Esophagus (tissue), 2 donors: Measurements from ENCODE around the gene RAD51B. TPM values are rescaled to one million over a fixed set of nuclear protein-coding genes. Genes with fewer than 3 reads are reported as not detected.

ENCODE experiments used
- H3K27ac ChIP-seq, 2 donors: one replicate each; pipeline ENCODE4 v1.5.1; 2013; ENCODE audit warnings: low read depth in 2 of 2, mild to moderate bottlenecking in 2 of 2, inconsistent platforms in 1 of 2, low read length in 1 of 2, moderate library complexity in 1 of 2
- H3K27me3 ChIP-seq, 2 donors: one replicate each; pipeline ENCODE4 v1.6.1; 2013; ENCODE audit warnings: low read length in 2 of 2, control low read depth in 1 of 2, mild to moderate bottlenecking in 1 of 2; ENCODE audit not compliant: insufficient read depth in 2 of 2, control insufficient read depth in 1 of 2
- H3K36me3 ChIP-seq, 2 donors: one replicate each; pipeline ENCODE4 v1.6.1; 2013; ENCODE audit warnings: low read length in 1 of 2; ENCODE audit not compliant: control insufficient read depth in 2 of 2, insufficient read depth in 2 of 2
- H3K4me1 ChIP-seq, 2 donors: one replicate each; pipeline ENCODE4 v1.6.1; 2013; ENCODE audit warnings: low read length in 1 of 2; ENCODE audit not compliant: control insufficient read depth in 2 of 2, insufficient read depth in 2 of 2
- H3K4me3 ChIP-seq, 2 donors: one replicate each; pipeline ENCODE4 v1.5.1; 2013; ENCODE audit warnings: low read length in 2 of 2, mild to moderate bottlenecking in 2 of 2, low read depth in 1 of 2, moderate library complexity in 1 of 2
- H3K9me3 ChIP-seq, 2 donors: one replicate each; pipeline ENCODE4 v1.6.1; 2013; ENCODE audit warnings: mild to moderate bottlenecking in 2 of 2, low read depth in 1 of 2, low read length in 1 of 2, moderate library complexity in 1 of 2; ENCODE audit not compliant: control insufficient read depth in 2 of 2, insufficient read depth in 1 of 2
- WGBS, 2 donors: extraction: QIAGEN DNeasy Blood & Tissue Kit; methylation state at CpG; one replicate each; pipeline ENCODE4 v1.1.7; 2013; 5-methylcytosine and 5-hydroxymethylcytosine counted together
- polyA plus RNA-seq, 2 donors: library from polyadenylated mRNA; stranded (reverse); fragments of 200-250 nt; gene quantifications; one replicate each; pipeline ENCODE4 v1.2.3, GENCODE V29; 2013
- donor health status: healthy with polysubstance abuse.
- donor health status: Bipolar disorder and iron deficiency.

RAD51B gene
- polyA plus RNA-seq, 2 donors, result 3.2 to 4.0 TPM

DNA sequence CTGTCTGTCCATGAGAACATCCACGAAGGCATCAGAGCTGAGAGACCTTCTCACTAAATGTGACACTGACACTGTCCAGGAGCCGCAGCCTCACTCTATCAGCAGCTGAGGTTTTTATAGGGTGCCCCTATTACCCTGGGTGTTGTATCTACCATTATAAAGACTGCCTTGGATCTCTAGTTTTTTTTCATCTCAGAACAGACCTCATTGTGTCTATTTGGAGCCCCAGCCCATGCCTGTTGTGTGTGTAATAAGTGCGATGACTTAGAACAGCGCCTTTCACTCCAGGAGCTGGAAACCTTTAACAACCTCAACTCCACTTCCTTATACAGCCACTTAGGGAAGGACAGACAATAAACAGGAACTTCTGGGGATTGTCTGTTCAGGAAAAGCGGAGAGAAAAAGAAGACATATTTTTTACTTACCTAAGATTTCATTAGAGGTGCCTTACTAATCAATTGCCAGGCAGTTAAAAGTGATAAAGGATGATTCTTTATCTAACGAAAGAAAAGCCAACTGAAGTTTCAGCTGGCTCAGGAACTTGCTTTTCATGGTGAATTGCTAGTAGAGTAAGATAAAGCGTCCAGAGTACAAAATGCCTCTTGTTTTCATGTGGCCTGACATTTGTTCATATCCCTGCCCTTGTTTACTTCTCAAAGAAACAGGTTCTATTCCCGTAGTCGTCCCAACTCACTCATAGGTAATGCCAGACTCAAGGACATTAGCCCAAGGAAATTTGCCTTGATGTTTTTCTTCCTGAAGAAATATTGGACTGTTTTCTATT lies 420.6 kb downstream of the RAD51B start:
- 66 to 80% methylated on average over 9 of the region's 9 CpGs for WGBS, 2 donors
- H3K4me1 ChIP-seq, result peaks cover 3 to 7% of the 10 kb centered on the region in 2 donors
- H3K27me3 ChIP-seq, result no peaks in the 10 kb centered on the region
- no peaks in the 10 kb centered on the region for H3K36me3 ChIP-seq
- no peak overlapping the region for H3K4me3 ChIP-seq
- H3K9me3 ChIP-seq, result no peaks in the 10 kb centered on the region
- H3K27ac ChIP-seq, result peak overlapping the region in 1 of 2 donors; percentile 57

DNA sequence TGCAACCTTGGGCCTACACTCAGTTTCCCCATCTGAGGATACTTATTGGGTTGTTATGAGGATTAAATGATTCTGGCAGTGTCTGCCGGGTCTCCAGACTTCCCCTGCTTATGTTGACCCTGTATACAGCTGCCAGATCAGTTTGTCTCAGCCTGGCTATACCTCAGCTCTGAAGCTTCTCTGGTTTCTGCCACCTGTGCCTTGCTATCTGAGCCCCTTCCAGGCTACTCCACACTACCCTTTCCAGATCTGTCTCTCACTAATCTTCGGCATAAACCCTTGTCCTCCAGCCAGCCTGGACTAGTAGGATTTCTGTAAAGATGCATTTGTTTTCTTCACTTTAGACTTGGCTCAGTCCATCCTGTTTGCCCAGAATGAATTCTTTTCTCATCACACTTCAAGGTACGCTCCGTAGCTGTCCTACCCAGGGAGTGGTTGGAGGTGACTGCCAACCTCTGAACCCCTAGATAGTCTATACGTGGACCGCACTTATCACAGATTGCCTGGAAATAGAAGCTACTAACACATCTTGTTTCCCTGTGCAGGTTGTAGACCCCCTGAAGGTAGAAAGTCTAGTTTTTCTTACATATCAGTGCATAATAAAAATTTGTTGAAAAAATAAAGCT lies 422.4 kb downstream of the RAD51B start:
- Histone ChIP-seq H3K4me1 (peaks cover 3 to 7% of the 10 kb centered on the region in 2 donors), H3K4me3 (no peak overlapping the region), H3K27me3 (no peaks in the 10 kb centered on the region), H3K27ac (peak overlapping the region; percentile 5 to 43), H3K36me3 (no peaks in the 10 kb centered on the region), H3K9me3 (no peaks in the 10 kb centered on the region)
- WGBS, 2 donors, result 54 to 58% methylated on average over 6 of the region's 6 CpGs

DNA sequence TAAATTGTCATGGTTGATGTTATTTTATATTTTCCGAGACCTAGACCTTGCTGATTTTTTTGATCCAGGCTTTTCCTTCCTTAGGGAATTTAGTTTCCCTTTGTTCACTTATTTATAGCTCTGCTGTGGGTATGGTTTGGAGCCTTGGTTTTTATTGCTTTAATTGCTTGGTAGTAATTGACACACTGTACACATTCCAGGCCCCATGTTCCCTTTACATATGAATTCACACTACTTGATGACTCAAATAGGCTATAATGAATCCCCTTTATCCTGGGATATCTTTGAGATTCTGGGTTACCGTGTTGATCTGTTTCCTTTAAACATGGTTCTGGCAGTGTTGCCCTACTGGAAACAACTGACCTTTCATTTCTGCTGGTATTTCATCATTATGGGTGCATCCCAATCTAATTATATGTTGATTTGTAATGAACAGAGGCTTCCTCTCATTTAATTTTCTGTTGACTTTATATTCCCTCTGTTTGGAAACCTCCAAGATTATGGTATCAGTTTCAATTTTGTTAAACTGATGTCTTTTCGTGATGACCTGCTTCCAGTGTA lies 424.0 kb downstream of the RAD51B start:
- Histone ChIP-seq H3K4me3 (no peak overlapping the region), H3K27me3 (no peaks in the 10 kb centered on the region), H3K9me3 (no peaks in the 10 kb centered on the region), H3K4me1 (peaks cover 3 to 7% of the 10 kb centered on the region in 2 donors), H3K27ac (no peak overlapping the region), H3K36me3 (no peaks in the 10 kb centered on the region)
- 58 to 63% methylated on average over 3 of the region's 3 CpGs for WGBS, 2 donors

DNA sequence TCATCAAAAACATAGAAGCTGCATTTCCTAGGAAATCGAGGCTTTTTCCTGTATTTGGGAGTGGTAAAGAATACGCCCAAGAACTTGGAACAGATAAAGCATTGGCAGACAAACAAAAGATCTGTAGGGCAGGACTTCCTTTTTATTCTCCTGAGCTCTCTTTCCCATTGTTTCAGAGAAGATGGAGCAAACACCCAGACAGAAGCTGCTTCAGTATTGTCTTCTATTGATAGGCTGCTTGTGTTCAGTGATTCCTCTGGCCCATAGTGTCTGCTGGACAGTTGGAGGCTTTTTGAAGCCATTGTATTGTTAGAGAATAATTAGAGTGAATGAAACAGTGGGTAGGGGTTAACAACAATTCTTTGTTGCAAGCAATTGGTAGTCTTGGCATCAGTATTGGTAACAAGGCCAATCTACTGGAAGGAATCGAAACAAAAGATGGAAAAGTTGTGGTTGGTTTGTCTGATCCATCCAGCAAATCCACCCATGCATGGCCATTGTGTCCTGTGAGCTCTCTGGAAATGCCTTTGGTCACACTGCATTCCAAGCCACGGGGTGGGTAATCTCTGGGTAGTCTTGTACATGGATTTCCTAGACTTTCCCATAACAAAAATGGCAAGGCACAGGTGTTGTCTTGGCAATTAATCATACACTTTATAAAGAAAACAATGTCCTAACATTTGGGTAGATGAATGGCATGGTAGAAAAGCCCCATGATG lies 424.8 kb downstream of the RAD51B start:
- Histone ChIP-seq H3K4me1 (peaks cover 5 to 11% of the 10 kb centered on the region in 2 donors), H3K27ac (peak overlapping the region; percentile 41 to 81), H3K27me3 (no peaks in the 10 kb centered on the region), H3K9me3 (no peaks in the 10 kb centered on the region), H3K4me3 (no peak overlapping the region), H3K36me3 (no peaks in the 10 kb centered on the region)
- 31 to 39% methylated on average over 4 of the region's 4 CpGs for WGBS, 2 donors

DNA sequence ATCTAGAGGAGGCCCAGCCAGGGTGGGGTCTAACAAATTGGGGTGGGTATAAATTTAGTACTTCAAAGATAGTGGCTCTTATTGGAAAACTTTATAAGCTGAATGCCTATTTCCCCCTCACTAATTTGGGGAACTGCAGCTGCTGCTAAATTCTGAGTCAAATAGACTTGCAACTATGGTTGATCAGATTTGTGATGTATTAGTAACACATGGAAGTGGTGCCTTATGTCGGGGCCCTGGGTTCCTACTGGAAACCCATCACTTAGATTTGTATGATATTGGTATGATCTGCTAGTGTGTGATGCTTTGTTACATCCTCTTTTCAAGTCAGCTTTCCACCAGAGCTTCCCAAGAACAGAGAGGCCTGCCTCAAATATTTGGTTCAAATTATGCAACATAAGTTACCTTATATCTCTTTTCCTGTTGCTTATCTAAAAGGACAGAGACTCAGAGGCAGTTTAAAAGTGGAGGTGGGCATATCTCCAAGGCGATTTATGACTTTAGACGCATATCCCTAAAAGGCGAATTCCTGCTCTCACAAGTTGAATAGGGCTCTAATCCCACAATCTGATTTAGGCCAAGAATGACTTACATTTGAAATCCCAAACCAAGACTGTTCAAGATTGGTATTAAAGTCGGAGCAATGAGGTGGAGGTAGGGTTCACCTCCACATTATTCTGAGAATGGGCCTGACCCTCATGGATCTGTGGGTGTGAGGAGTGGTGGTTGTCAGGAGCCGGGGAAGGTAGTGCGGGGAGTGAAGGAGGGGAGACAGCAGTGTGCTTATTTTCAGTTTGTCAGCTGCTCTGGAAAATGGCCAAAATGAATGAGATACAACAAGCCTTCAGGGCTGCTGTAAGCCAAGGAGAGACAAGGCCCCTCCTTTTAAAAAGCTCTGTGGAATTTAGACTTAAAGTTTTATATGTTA lies 425.8 kb downstream of the RAD51B start:
- Histone ChIP-seq H3K4me1 (peaks cover 5 to 11% of the 10 kb centered on the region in 2 donors), H3K27me3 (no peaks in the 10 kb centered on the region), H3K27ac (peak overlapping the region; percentile 81 to 88), H3K4me3 (no peak overlapping the region), H3K9me3 (no peaks in the 10 kb centered on the region), H3K36me3 (no peaks in the 10 kb centered on the region)
- WGBS, 2 donors, result 25 to 35% methylated on average over 7 of the region's 7 CpGs

DNA sequence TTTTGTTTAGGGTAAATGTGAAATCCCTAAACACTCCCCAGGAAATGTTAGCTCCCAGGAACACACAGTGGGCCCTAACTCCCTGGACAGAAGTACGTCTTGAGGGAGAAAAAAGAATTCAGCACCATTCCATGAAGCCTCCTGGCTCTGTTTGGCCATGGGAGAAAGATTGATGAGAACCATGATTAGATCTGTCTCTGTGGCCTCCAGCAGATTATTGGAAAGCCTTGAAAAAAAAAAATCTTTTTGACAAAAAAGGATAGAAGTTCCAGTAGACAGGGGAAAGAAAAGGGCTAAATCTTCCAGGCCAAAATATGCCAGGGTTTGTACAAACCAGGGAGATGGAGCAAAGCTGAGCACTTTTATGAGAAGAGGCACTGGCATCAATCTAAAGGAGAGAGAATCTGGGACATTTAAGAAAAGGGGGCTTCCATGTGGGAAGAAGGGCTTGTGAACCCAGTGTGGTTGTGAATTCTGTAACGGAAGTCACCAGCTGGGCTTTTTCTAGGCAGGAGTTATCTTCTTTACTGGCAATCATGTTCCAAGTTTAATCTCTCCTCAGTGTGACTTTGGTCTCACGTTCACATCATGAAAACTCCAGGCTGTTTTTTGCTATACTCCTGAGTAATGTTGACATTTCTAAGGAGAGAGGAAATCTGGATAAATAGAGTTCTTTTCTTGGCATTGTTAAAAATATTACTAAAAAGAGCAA lies 426.7 kb downstream of the RAD51B start:
- WGBS, 2 donors, result 27 to 31% methylated on average over 3 of the region's 3 CpGs
- no peaks in the 10 kb centered on the region for H3K9me3 ChIP-seq
- H3K27ac ChIP-seq, result peak overlapping the region; percentile 81 to 88
- H3K4me1 ChIP-seq, result peaks cover 5 to 15% of the 10 kb centered on the region in 2 donors
- no peaks in the 10 kb centered on the region for H3K36me3 ChIP-seq
- no peaks in the 10 kb centered on the region for H3K27me3 ChIP-seq
- no peak overlapping the region for H3K4me3 ChIP-seq

DNA sequence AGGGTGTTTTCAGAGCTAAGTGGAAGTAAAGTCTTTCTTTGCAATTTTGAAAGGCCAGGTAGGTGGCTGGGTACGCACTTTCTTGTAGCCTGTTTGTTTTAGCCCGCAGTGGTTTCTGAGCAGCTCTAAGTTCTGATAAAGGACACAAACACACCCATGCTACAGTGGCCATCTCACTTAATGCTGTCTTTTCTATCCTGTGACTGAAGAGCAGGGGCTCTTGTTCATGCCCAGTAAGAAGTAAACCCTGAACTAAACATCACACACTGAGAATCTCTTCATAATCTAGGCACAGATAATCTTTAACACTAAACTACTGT lies 427.2 kb downstream of the RAD51B start:
- 14 to 30% methylated on average over 2 of the region's 2 CpGs for WGBS, 2 donors

DNA sequence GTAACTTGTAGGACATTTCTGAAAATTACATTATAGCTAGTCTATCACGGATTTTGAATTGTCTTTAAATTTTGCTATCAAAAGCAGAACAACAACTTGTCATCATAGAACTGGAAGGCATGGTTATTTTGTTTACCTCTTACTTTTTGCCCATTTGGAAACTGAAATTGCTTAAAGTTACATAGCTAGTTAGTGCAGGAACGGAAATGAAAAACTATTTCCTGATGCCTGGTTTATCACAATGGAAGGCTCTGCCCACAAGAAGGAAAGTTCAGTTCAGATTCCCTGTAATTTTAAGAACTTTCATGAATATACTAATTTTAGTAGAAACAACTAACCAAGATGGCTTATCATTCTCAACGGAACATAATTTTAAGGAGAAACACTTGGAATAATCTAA lies 427.7 kb downstream of the RAD51B start:
- WGBS, 2 donors, result 60 to 67% methylated on average over 3 of the region's 3 CpGs
- Histone ChIP-seq H3K4me1 (peaks cover 2 to 8% of the 10 kb centered on the region in 2 donors), H3K27ac (no peak overlapping the region), H3K9me3 (no peaks in the 10 kb centered on the region), H3K4me3 (no peak overlapping the region), H3K36me3 (no peaks in the 10 kb centered on the region), H3K27me3 (no peaks in the 10 kb centered on the region)

More for the DNA sequence above, 427.2 kb downstream of the RAD51B start:
- H3K4me3 ChIP-seq, result no peak overlapping the region
- no peaks in the 10 kb centered on the region for H3K9me3 ChIP-seq
- peaks cover 5 to 12% of the 10 kb centered on the region in 2 donors for H3K4me1 ChIP-seq
- H3K27ac ChIP-seq, result peak overlapping the region; percentile 61 to 81
- H3K27me3 ChIP-seq, result no peaks in the 10 kb centered on the region
- no peaks in the 10 kb centered on the region for H3K36me3 ChIP-seq
